H1 (cell line): ENCODE measurements around the gene NRXN2. TPM values are rescaled to one million over a fixed set of nuclear protein-coding genes. Genes with fewer than 3 reads are reported as not detected.

Experiments used
- CTCF ChIA-PET: fragments of 300-600 bp; sonication (Branson Sonifier 250); formaldehyde crosslinking; loops from one replicate; lab custom pipeline; 2021; ENCODE audit not compliant: partially characterized antibody; lab: Charles Lee
- POLR2A ChIA-PET: fragments of 300-600 bp; sonication (Branson Sonifier 250); formaldehyde crosslinking; loops from one replicate; lab custom pipeline; 2021; ENCODE audit warnings: inconsistent platforms; ENCODE audit not compliant: partially characterized antibody; lab: Charles Lee
- DNase-seq, 2 experiments: peaks; one replicate each; pipeline versions ENCODE4 v3.0.0 to v3.0.0-alpha.2; 2010 to 2022; ENCODE audit warnings: low spot score in 2 of 2, low read depth in 1 of 2, mixed read lengths in 1 of 2
- FAIRE-seq: peaks from 2 replicates; lab custom pipeline; 2011; peaks lifted over from hg19 to GRCh38; lab: Jason Lieb, UNC
- H2AFZ ChIP-seq: 2 replicates; pipeline ENCODE4 v1.8.1; 2012; ENCODE audit warnings: low read length, inconsistent platforms
- H2AK5ac ChIP-seq: 2 replicates; pipeline ENCODE4 v1.6.1; 2013; ENCODE audit warnings: low read depth, low read length
- H2BK120ac ChIP-seq: replicated peaks from 2 replicates; pipeline ENCODE3; 2013; ENCODE audit warnings: low read depth, low read length, inconsistent platforms
- H2BK12ac ChIP-seq: 2 replicates; pipeline ENCODE4 v1.6.1; 2013; ENCODE audit warnings: low read depth, low read length
- H2BK15ac ChIP-seq: 2 replicates; pipeline ENCODE4 v1.6.1; 2013; ENCODE audit warnings: low read length
- H2BK20ac ChIP-seq: 2 replicates; pipeline ENCODE4 v1.6.1; 2013; ENCODE audit warnings: low read length
- H2BK5ac ChIP-seq: 2 replicates; pipeline ENCODE4 v1.6.1; 2013; ENCODE audit warnings: low read depth, low read length
- H3K14ac ChIP-seq: 2 replicates; pipeline ENCODE4 v1.6.1; 2013; ENCODE audit warnings: inconsistent platforms; ENCODE audit not compliant: insufficient read length
- H3K18ac ChIP-seq: 2 replicates; pipeline ENCODE4 v1.6.1; 2013; ENCODE audit warnings: low read length; ENCODE audit errors: extremely low read depth
- H3K23ac ChIP-seq: 2 replicates; pipeline ENCODE4 v1.6.1; 2013; ENCODE audit warnings: inconsistent platforms; ENCODE audit not compliant: insufficient read length
- H3K23me2 ChIP-seq: 2 replicates; pipeline ENCODE4 v1.6.1; 2013; ENCODE audit warnings: low read depth, low read length
- H3K27ac ChIP-seq: 2 replicates; pipeline ENCODE4 v1.6.1; 2011; ENCODE audit warnings: low read depth, low read length, inconsistent platforms
- H3K27me3 ChIP-seq, 4 experiments: replicated peaks in 1 of 4; 1 replicate in 1 of 4; 2 replicates in 3 of 4; pipeline versions ENCODE4 v1.6.1 to v1.8.1; 2011 to 2013; ENCODE audit warnings: low read length in 3 of 4, mild to moderate bottlenecking in 3 of 4, inconsistent platforms in 2 of 4, mixed read lengths in 2 of 4, moderate library complexity in 1 of 4; ENCODE audit not compliant: control insufficient read depth in 3 of 4, insufficient read depth in 3 of 4; ENCODE audit errors: extremely low read depth in 1 of 4
- H3K36me3 ChIP-seq, 4 experiments: 2 replicates each; pipeline versions ENCODE4 v1.6.1 to v1.8.1; 2011 to 2013; ENCODE audit warnings: mild to moderate bottlenecking in 4 of 4, low read length in 3 of 4, moderate library complexity in 2 of 4, control low read depth in 1 of 4, inconsistent platforms in 1 of 4; ENCODE audit not compliant: insufficient read depth in 4 of 4, control insufficient read depth in 2 of 4
- H3K4ac ChIP-seq: replicated peaks from 2 replicates; pipeline ENCODE3; 2013; ENCODE audit warnings: low read length, low read depth, mixed read lengths, inconsistent platforms; ENCODE audit not compliant: insufficient read length
- H3K4me1 ChIP-seq, 4 experiments: replicated peaks in 1 of 4; 1 replicate in 1 of 4; 2 replicates in 3 of 4; pipeline versions ENCODE4 v1.6.1 to v1.8.1; 2011 to 2013; ENCODE audit warnings: low read length in 3 of 4, inconsistent platforms in 2 of 4, mixed read lengths in 1 of 4; ENCODE audit not compliant: insufficient read depth in 4 of 4, control insufficient read depth in 3 of 4
- H3K4me2 ChIP-seq, 2 experiments: 2 replicates each; pipeline versions ENCODE4 v1.6.1 to v1.8.1; 2011 to 2013; ENCODE audit warnings: low read depth in 2 of 2, low read length in 2 of 2, control low read depth in 1 of 2, inconsistent platforms in 1 of 2, mild to moderate bottlenecking in 1 of 2; ENCODE audit not compliant: insufficient read depth in 1 of 2
- H3K4me3 ChIP-seq, 4 experiments: fragments of 200-600, 300-600 bp in 1 of 4; sonication (generic), shearing (Covaris generic), sonication (Bioruptor Twin) in 1 of 4; 2 replicates each; pipeline versions ENCODE4 v1.5.1 to v1.8.1; 2011 to 2016; ENCODE audit warnings: low read length in 4 of 4, low read depth in 3 of 4, control low read depth in 2 of 4, inconsistent platforms in 2 of 4, mild to moderate bottlenecking in 2 of 4, mixed read lengths in 1 of 4, moderate library complexity in 1 of 4; ENCODE audit not compliant: insufficient read depth in 2 of 4; ENCODE audit errors: extremely low read depth in 1 of 4
- H3K56ac ChIP-seq: replicated peaks from 2 replicates; pipeline ENCODE3; 2013; ENCODE audit warnings: low read depth, mild to moderate bottlenecking, mixed read lengths, low read length, inconsistent platforms; ENCODE audit not compliant: insufficient read length
- H3K79me1 ChIP-seq: 2 replicates; pipeline ENCODE4 v1.6.1; 2013; ENCODE audit warnings: low read depth, low read length, control low read depth
- H3K79me2 ChIP-seq, 2 experiments: 2 replicates each; pipeline versions ENCODE4 v1.6.1 to v1.8.1; 2012 to 2013; ENCODE audit warnings: low read length in 2 of 2, mild to moderate bottlenecking in 2 of 2, inconsistent platforms in 1 of 2; ENCODE audit not compliant: insufficient read depth in 2 of 2, control insufficient read depth in 1 of 2
- H3K9ac ChIP-seq, 4 experiments: replicated peaks in 1 of 4; 1 replicate in 1 of 4; 2 replicates in 3 of 4; pipeline versions ENCODE4 v1.6.1 to v1.8.1; 2011 to 2013; ENCODE audit warnings: low read depth in 3 of 4, low read length in 3 of 4, control low read depth in 2 of 4, mild to moderate bottlenecking in 2 of 4, moderate library complexity in 2 of 4, inconsistent platforms in 1 of 4; ENCODE audit errors: extremely low read depth in 1 of 4
- H3K9me3 ChIP-seq, 2 experiments: 2 replicates each; pipeline versions ENCODE4 v1.6.1 to v1.8.1; 2012 to 2013; ENCODE audit warnings: mild to moderate bottlenecking in 2 of 2, moderate library complexity in 2 of 2, control low read depth in 1 of 2, inconsistent platforms in 1 of 2, low read depth in 1 of 2, low read length in 1 of 2, mixed read lengths in 1 of 2; ENCODE audit not compliant: insufficient read depth in 2 of 2
- H4K20me1 ChIP-seq, 2 experiments: replicated peaks in 1 of 2; 2 replicates each; pipeline versions ENCODE3 to v1.8.1; 2011 to 2013; ENCODE audit warnings: inconsistent platforms in 2 of 2, low read length in 2 of 2, mild to moderate bottlenecking in 1 of 2; ENCODE audit not compliant: insufficient read depth in 2 of 2, control insufficient read depth in 1 of 2
- H4K5ac ChIP-seq: 2 replicates; pipeline ENCODE4 v1.6.1; 2013; ENCODE audit warnings: low read length, low read depth, mixed read lengths, inconsistent platforms; ENCODE audit not compliant: insufficient read length
- H4K8ac ChIP-seq: 2 replicates; pipeline ENCODE4 v1.8.0; 2013; ENCODE audit warnings: mild to moderate bottlenecking, moderate library complexity, low read length, inconsistent platforms; ENCODE audit not compliant: insufficient read depth; ENCODE audit errors: extremely low read depth
- H4K91ac ChIP-seq: replicated peaks from 2 replicates; pipeline ENCODE3; 2013; ENCODE audit warnings: low read length, mixed read lengths, inconsistent platforms; ENCODE audit not compliant: insufficient read length
- CTCF ChIP-seq, 3 experiments: IDR thresholded peaks; 1 replicate in 2 of 3; 2 replicates in 1 of 3; pipeline versions ENCODE4 v1.5.1 to v1.6.1; 2011; ENCODE audit warnings: low read length in 3 of 3, mild to moderate bottlenecking in 3 of 3, inconsistent platforms in 2 of 3, low read depth in 1 of 3, moderate library complexity in 1 of 3; ENCODE audit not compliant: insufficient read depth in 1 of 3; ENCODE audit errors: control extremely low read depth in 1 of 3
- JUND ChIP-seq: IDR thresholded peaks from 2 replicates; pipeline ENCODE4 v1.6.1; 2011; ENCODE audit warnings: mild to moderate bottlenecking, improper control_type of control experiment, low read length
- WGBS, 2 experiments: shearing (Covaris generic) in 1 of 2; methylation state at CpG; one replicate each; pipeline versions ENCODE4 v1.1.6 to v1.1.7; 2013 to 2015; ENCODE audit warnings: low lambda C conversion rate in 2 of 2, mixed read lengths in 2 of 2, inconsistent platforms in 1 of 2, low coverage in 1 of 2, missing lambda C conversion rate in 1 of 2; ENCODE audit not compliant: insufficient replicate concordance in 2 of 2, insufficient coverage in 1 of 2, insufficient read length in 1 of 2; ENCODE audit errors: extremely low coverage in 1 of 2, missing lambda C conversion rate in 1 of 2; 5-methylcytosine and 5-hydroxymethylcytosine counted together
- polyA plus RNA-seq, 7 experiments: library from polyadenylated mRNA; depleted of rRNA in 3 of 7; stranded (reverse) in 5 of 7; unstranded in 2 of 7; fragments of >200 nt in 5 of 7; fragments of 200-250 nt in 2 of 7; gene quantifications; 1 replicate in 5 of 7; 2 replicates in 1 of 7; 4 replicates in 1 of 7; pipeline versions ENCODE4 v1.2.1 to v1.2.3, GENCODE V29; 2011 to 2013; ENCODE audit warnings: missing spikeins in 2 of 7, mixed read lengths in 2 of 7
- total RNA-seq: library from RNA; stranded (reverse); fragmentation: NEBNext Ultra II Directional; extraction: Animal tissue kit (Norgen Biotek cat#: 25700); gene quantifications from 2 replicates; pipeline ENCODE4 v1.2.1, GENCODE V29; 2021

The NRXN2 gene
- total and polyA plus RNA-seq, 2 of the 8 experiments (the other 6 are each of a cell fraction or from before 2014, with no cell fraction given): 1.3 to 11.5 TPM

- no peak overlapping the region for H3K56ac ChIP-seq
- no peak overlapping the region for H2AK5ac ChIP-seq
- no peak overlapping the region for H3K14ac ChIP-seq
- H3K23ac ChIP-seq: no peak overlapping the region
- H2BK12ac ChIP-seq: no peak overlapping the region
- no peaks in the 10 kb centered on the region for H3K27me3 ChIP-seq
- no peak overlapping the region for H2BK5ac ChIP-seq
- H3K79me2 ChIP-seq: no peaks in the 10 kb centered on the region
- no peak overlapping the region; the same call in 1 of the 2 replicates for H4K8ac ChIP-seq
- no peaks in the 10 kb centered on the region for H4K20me1 ChIP-seq
- H3K27ac ChIP-seq: no peak overlapping the region
- H2BK20ac ChIP-seq: no peak overlapping the region
- H3K18ac ChIP-seq: no peak overlapping the region
- no peak for TF ChIP-seq JUND
- TF ChIP-seq CTCF (IDR thresholded peaks at IDR 0.05; ENCODE audit: control extremely low read depth in 1 of 3, insufficient read depth in 1 of 3, low read depth in 1 of 3, low read length in 3 of 3): peak in 1 of 3 experiments; percentile 13; a peak in 1 of 4 replicates
- no peaks in the 10 kb centered on the region for H3K36me3 ChIP-seq
- no peak overlapping the region for H2BK15ac ChIP-seq
- ChIA-PET CTCF (interaction anchor here (0.6 to 2.8 kb wide), 18 partner anchors 12 to 176 kb away, joined by 3 to 26 read pairs (median 3); no protein-coding TSS in a partner anchor), POLR2A (interaction anchor here (0.6 to 1.5 kb wide), 2 partner anchors 38 to 103 kb away, joined by 3 read pairs; no protein-coding TSS in a partner anchor)
- H3K23me2 ChIP-seq: no peaks in the 10 kb centered on the region
- no peak for FAIRE-seq
- DNase-seq: no peak
- no peak overlapping the region for H2AFZ ChIP-seq
- no peak overlapping the region for H2BK120ac ChIP-seq
- no peak overlapping the region for H4K91ac ChIP-seq
- WGBS, 2 experiments: 86% methylated on average over 6 of the region's 7 CpGs; no CpG with 5 or more reads in 1 of the 2 experiments
- no peak overlapping the region for H3K4ac ChIP-seq
- H3K79me1 ChIP-seq: no peaks in the 10 kb centered on the region
- H3K4me2 ChIP-seq: no peak overlapping the region
- no peak overlapping the region for H3K9ac ChIP-seq
- H3K4me1 ChIP-seq: peaks cover 0 to 6% (median 0%) of the 10 kb centered on the region in 4 experiments; a peak in 1 of 7 replicates
- no peaks in the 10 kb centered on the region for H3K9me3 ChIP-seq
- no peak overlapping the region for H4K5ac ChIP-seq
- H3K4me3 ChIP-seq: no peak overlapping the region
These were observed 118.3 kb downstream of the NRXN2 start for GRCh38 chr11:64604458-64605243.
